A549 (cell line): ENCODE results near the gene KIFC1.

Source experiments
- CBX8 ChIP-seq: fragments of 200-600 bp; sonication (generic); IDR thresholded peaks from 2 replicates; pipeline ENCODE4 v1.6.1; 2016
- ESRRA ChIP-seq: fragments of 150-350 bp; IDR thresholded peaks from 2 replicates; pipeline ENCODE4 v1.6.1; 2014; ENCODE audit warnings: mild to moderate bottlenecking, low read length, borderline replicate concordance
- HOXB13 ChIP-seq: fragments of 250-450 bp; sonication (Bioruptor Pico); IDR thresholded peaks from 2 replicates; pipeline ENCODE4 v1.5.0; 2020; ENCODE audit warnings: low read depth, mild to moderate bottlenecking, moderate library complexity
- PHF8 ChIP-seq: fragments of 200-600 bp; sonication (generic); IDR thresholded peaks from 2 replicates; pipeline ENCODE4 v1.6.1; 2016; ENCODE audit warnings: low read depth, mild to moderate bottlenecking, antibody characterized with exemption, moderate library complexity, borderline replicate concordance
- POLR2A ChIP-seq: IDR thresholded peaks from 2 replicates; pipeline ENCODE4 v1.6.1; 2012; ENCODE audit warnings: mild to moderate bottlenecking, low read length
- SMC3 ChIP-seq: fragments of >200 bp; sonication (Bioruptor Twin); formaldehyde crosslinking; IDR thresholded peaks from 3 replicates; pipeline ENCODE4 v1.6.1; 2018; ENCODE audit warnings: inconsistent platforms
- TP53 ChIP-seq: fragments of 250-450 bp; sonication (Bioruptor Pico); IDR thresholded peaks from 2 replicates; pipeline ENCODE4 v1.5.0; 2021; ENCODE audit warnings: mild to moderate bottlenecking, moderate library complexity
- USF2 ChIP-seq: fragments of 450-650 bp; IDR thresholded peaks from 2 replicates; pipeline ENCODE4 v1.6.1; 2014; ENCODE audit warnings: antibody characterized with exemption
- ZSCAN20 ChIP-seq: fragments of 250-450 bp; sonication (Bioruptor Pico); IDR thresholded peaks from 2 replicates; pipeline ENCODE4 v1.8.0; 2022; ENCODE audit warnings: mild to moderate bottlenecking, moderate library complexity
- TF ChIP-seq, protein P1 (sequence below): fragments of >200 bp; sonication (Bioruptor Twin); formaldehyde crosslinking; IDR thresholded peaks from 3 replicates; pipeline ENCODE4 v1.5.1; 2016
- TF ChIP-seq, protein P2 (sequence below): fragments of 150-350 bp; IDR thresholded peaks from 2 replicates; pipeline ENCODE4 v1.6.1; 2014; ENCODE audit warnings: low read depth, mild to moderate bottlenecking, low read length

DNA sequence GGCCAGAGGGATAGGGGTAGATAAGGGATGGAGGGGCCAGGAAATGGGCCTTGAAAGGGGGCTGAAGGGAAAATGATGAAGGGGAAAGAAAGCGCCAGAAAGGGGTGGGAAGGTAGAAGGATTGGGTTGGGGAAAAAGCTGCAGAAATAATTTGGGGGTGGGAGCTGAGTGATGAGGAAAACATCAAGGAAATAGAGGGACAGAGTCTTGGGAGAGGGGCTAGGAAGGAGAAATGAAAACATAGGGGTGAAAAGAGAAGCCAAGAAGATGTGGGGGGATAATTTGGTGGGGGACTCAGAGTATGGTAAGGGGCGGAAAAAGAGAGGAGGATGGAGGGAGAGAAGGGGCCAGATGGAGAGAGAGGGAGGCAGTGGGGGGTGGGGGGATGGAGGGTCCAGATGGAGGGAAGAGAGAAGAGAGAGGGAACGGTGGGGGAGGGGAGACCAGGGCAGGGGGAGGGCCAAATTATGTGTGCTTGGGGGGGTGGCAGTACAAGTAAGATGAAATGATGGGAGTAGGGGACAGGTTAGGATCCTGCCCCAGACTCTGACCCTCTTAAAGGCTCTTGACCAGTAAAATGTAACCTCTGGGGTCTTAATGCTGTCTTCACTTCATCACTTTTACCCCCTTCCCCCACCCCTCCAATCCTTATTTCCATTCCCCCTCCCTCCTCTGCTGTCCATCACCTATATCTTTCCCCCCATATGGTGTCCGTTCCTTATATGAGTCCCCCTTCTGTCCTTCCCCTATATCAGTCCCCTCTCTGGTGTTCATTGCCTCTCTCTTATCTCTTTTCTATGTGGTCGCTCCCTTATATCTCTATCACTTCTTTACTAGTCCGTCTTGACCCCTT, 29.1 kb downstream of the KIFC1 start:
- TF ChIP-seq, protein P1, sequence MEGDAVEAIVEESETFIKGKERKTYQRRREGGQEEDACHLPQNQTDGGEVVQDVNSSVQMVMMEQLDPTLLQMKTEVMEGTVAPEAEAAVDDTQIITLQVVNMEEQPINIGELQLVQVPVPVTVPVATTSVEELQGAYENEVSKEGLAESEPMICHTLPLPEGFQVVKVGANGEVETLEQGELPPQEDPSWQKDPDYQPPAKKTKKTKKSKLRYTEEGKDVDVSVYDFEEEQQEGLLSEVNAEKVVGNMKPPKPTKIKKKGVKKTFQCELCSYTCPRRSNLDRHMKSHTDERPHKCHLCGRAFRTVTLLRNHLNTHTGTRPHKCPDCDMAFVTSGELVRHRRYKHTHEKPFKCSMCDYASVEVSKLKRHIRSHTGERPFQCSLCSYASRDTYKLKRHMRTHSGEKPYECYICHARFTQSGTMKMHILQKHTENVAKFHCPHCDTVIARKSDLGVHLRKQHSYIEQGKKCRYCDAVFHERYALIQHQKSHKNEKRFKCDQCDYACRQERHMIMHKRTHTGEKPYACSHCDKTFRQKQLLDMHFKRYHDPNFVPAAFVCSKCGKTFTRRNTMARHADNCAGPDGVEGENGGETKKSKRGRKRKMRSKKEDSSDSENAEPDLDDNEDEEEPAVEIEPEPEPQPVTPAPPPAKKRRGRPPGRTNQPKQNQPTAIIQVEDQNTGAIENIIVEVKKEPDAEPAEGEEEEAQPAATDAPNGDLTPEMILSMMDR = no peak
- TF ChIP-seq TP53 (CRISPR knock-in tag) (no peak), ESRRA (no peak), SMC3 (no peak), CBX8 (no peak), HOXB13 (CRISPR knock-in tag) (no peak), ZSCAN20 (CRISPR knock-in tag) (no peak), USF2 (no peak), PHF8 (no peak), POLR2A (no peak)
- TF ChIP-seq, protein P2, sequence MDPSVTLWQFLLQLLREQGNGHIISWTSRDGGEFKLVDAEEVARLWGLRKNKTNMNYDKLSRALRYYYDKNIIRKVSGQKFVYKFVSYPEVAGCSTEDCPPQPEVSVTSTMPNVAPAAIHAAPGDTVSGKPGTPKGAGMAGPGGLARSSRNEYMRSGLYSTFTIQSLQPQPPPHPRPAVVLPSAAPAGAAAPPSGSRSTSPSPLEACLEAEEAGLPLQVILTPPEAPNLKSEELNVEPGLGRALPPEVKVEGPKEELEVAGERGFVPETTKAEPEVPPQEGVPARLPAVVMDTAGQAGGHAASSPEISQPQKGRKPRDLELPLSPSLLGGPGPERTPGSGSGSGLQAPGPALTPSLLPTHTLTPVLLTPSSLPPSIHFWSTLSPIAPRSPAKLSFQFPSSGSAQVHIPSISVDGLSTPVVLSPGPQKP = no peak
